IMR-90 (cell line): ENCODE results near the gene PRKCH. TPM values are rescaled to one million over a fixed set of nuclear protein-coding genes. Genes with fewer than 3 reads are reported as not detected.

ENCODE experiments used
- ATAC-seq: fragments of 200-7000 bp; cut with Tn5 transposase; 2 replicates; pipeline ENCODE4 v1.9.1; 2020; ENCODE audit warnings: low read depth, mild to moderate bottlenecking, moderate library complexity
- BruUV-seq: library from RNA; stranded (reverse); fragments of 400-500 nt; replicated peaks from 2 replicates; lab custom pipeline; 2021; lab: Mats Ljungman, UMichigan
- CTCF ChIA-PET: fragments of 300-600 bp; formaldehyde crosslinking; extraction: SDS; loops from one replicate; lab custom pipeline; 2021; ENCODE audit warnings: antibody characterized with exemption; lab: Yijun Ruan, JAX
- POLR2A ChIA-PET: fragments of 300-600 bp; sonication (Branson Sonifier 250); formaldehyde crosslinking; loops from one replicate; lab custom pipeline; 2022; ENCODE audit warnings: antibody characterized with exemption; ENCODE audit not compliant: unreplicated experiment; lab: Charles Lee
- DNase-seq: peaks from one replicate; pipeline ENCODE4 v3.0.0; 2013
- H2AFZ ChIP-seq: replicated peaks from 2 replicates; pipeline ENCODE3; 2013; ENCODE audit warnings: low read length, mild to moderate bottlenecking; ENCODE audit not compliant: poor library complexity
- H2AK5ac ChIP-seq: 2 replicates; pipeline ENCODE4 v1.6.1; 2013; ENCODE audit warnings: low read depth, low read length, inconsistent platforms
- H2AK9ac ChIP-seq: replicated peaks from 2 replicates; pipeline ENCODE3; 2013; ENCODE audit warnings: mild to moderate bottlenecking, low read depth, low read length, moderate library complexity; ENCODE audit not compliant: poor library complexity
- H2BK120ac ChIP-seq: 2 replicates; pipeline ENCODE4 v1.6.1; 2013; ENCODE audit warnings: low read depth, low read length, inconsistent platforms
- H2BK15ac ChIP-seq: 3 replicates; pipeline ENCODE4 v1.6.1; 2013; ENCODE audit warnings: low read depth, low read length, inconsistent platforms
- H2BK20ac ChIP-seq: 2 replicates; pipeline ENCODE4 v1.6.1; 2013; ENCODE audit warnings: low read depth, mild to moderate bottlenecking, inconsistent platforms, low read length, moderate library complexity
- H2BK5ac ChIP-seq: 2 replicates; pipeline ENCODE4 v1.6.1; 2013; ENCODE audit warnings: mild to moderate bottlenecking, low read depth, low read length, inconsistent platforms; ENCODE audit not compliant: poor library complexity, severe bottlenecking
- H3K14ac ChIP-seq: replicated peaks from 2 replicates; pipeline ENCODE4 v1.6.1; 2013; ENCODE audit warnings: low read depth, low read length, inconsistent platforms
- H3K18ac ChIP-seq: 2 replicates; pipeline ENCODE4 v1.6.1; 2013; ENCODE audit warnings: low read depth, low read length, control low read depth
- H3K23ac ChIP-seq: 2 replicates; pipeline ENCODE4 v1.6.1; 2013; ENCODE audit warnings: low read depth, low read length, inconsistent platforms
- H3K27ac ChIP-seq: 2 replicates; pipeline ENCODE4 v1.5.1; 2013; ENCODE audit warnings: mild to moderate bottlenecking, control low read depth, low read length; ENCODE audit not compliant: insufficient read depth
- H3K27me3 ChIP-seq: 2 replicates; pipeline ENCODE4 v1.6.1; 2013; ENCODE audit warnings: low read length; ENCODE audit not compliant: control insufficient read depth, insufficient read depth
- H3K36me3 ChIP-seq: 2 replicates; pipeline ENCODE4 v1.6.1; 2013; ENCODE audit warnings: low read length, mixed read lengths; ENCODE audit not compliant: control insufficient read depth, insufficient read depth
- H3K4ac ChIP-seq: 2 replicates; pipeline ENCODE4 v1.6.1; 2013; ENCODE audit warnings: low read depth, low read length, inconsistent platforms
- H3K4me1 ChIP-seq: 2 replicates; pipeline ENCODE4 v1.6.1; 2013; ENCODE audit warnings: low read length, mixed read lengths; ENCODE audit not compliant: control insufficient read depth, insufficient read depth
- H3K4me2 ChIP-seq: 2 replicates; pipeline ENCODE4 v1.6.1; 2013; ENCODE audit warnings: low read depth, mild to moderate bottlenecking, control low read depth, low read length, moderate library complexity
- H3K4me3 ChIP-seq: 2 replicates; pipeline ENCODE4 v1.5.1; 2013; ENCODE audit warnings: low read depth, mild to moderate bottlenecking, control low read depth, low read length, moderate library complexity; ENCODE audit not compliant: insufficient read depth
- H3K56ac ChIP-seq: 2 replicates; pipeline ENCODE4 v1.6.1; 2013; ENCODE audit warnings: low read length, inconsistent platforms; ENCODE audit not compliant: insufficient read depth; ENCODE audit errors: extremely low read depth
- H3K79me1 ChIP-seq, 2 experiments: 2 replicates each; pipeline ENCODE4 v1.6.1; 2013; ENCODE audit warnings: low read length in 2 of 2, inconsistent platforms in 1 of 2, low read depth in 1 of 2
- H3K9ac ChIP-seq: 2 replicates; pipeline ENCODE4 v1.6.1; 2013; ENCODE audit warnings: low read depth, low read length, control low read depth
- H3K9me1 ChIP-seq: 2 replicates; pipeline ENCODE4 v1.6.1; 2013; ENCODE audit warnings: low read length, inconsistent platforms; ENCODE audit not compliant: insufficient read depth
- H3K9me3 ChIP-seq: 2 replicates; pipeline ENCODE4 v1.6.1; 2013; ENCODE audit warnings: low read length; ENCODE audit not compliant: control insufficient read depth, insufficient read depth
- H4K20me1 ChIP-seq: 2 replicates; pipeline ENCODE4 v1.6.1; 2013; ENCODE audit warnings: low read length, inconsistent platforms; ENCODE audit not compliant: insufficient read depth
- H4K5ac ChIP-seq: 2 replicates; pipeline ENCODE4 v1.6.1; 2013; ENCODE audit warnings: mild to moderate bottlenecking, low read depth, low read length, control low read depth
- H4K8ac ChIP-seq, 2 experiments: 2 replicates each; pipeline ENCODE4 v1.6.1; 2013; ENCODE audit warnings: low read depth in 2 of 2, low read length in 2 of 2, control low read depth in 1 of 2, inconsistent platforms in 1 of 2
- H4K91ac ChIP-seq: 2 replicates; pipeline ENCODE4 v1.6.1; 2013; ENCODE audit warnings: low read depth, low read length, inconsistent platforms; ENCODE audit not compliant: insufficient read depth
- CEBPB ChIP-seq: IDR thresholded peaks from 2 replicates; pipeline ENCODE4 v1.6.1; 2012; ENCODE audit warnings: low read depth, low read length, improper control_type of control experiment
- FOS ChIP-seq: fragments of 150-350 bp; IDR thresholded peaks from 2 replicates; pipeline ENCODE4 v1.6.1; 2016; ENCODE audit warnings: low read depth, low read length
- MAFK ChIP-seq: IDR thresholded peaks from 2 replicates; pipeline ENCODE4 v1.6.1; 2012; ENCODE audit warnings: low read depth, low read length, improper control_type of control experiment
- NFE2L2 ChIP-seq: fragments of 150-350 bp; IDR thresholded peaks from 2 replicates; pipeline ENCODE4 v1.6.1; 2016; ENCODE audit warnings: low read depth, mild to moderate bottlenecking, low read length
- POLR2A ChIP-seq: IDR thresholded peaks from 2 replicates; pipeline ENCODE4 v1.6.1; 2012; ENCODE audit warnings: mild to moderate bottlenecking, low read depth, low read length
- RAD21 ChIP-seq: IDR thresholded peaks from 2 replicates; pipeline ENCODE4 v1.6.1; 2012; ENCODE audit warnings: low read length, improper control_type of control experiment
- RFX5 ChIP-seq: IDR thresholded peaks from 2 replicates; pipeline ENCODE4 v1.8.0; 2012; ENCODE audit warnings: low read depth, mild to moderate bottlenecking, low read length, moderate library complexity
- SMC3 ChIP-seq: fragments of 150-350 bp; IDR thresholded peaks from 2 replicates; pipeline ENCODE4 v1.6.1; 2016; ENCODE audit warnings: low read depth, mild to moderate bottlenecking, antibody characterized with exemption, low read length, moderate library complexity
- USF2 ChIP-seq: fragments of 150-350 bp; IDR thresholded peaks from 2 replicates; pipeline ENCODE4 v1.6.1; 2017; ENCODE audit warnings: mild to moderate bottlenecking, antibody characterized with exemption, low read length, low read depth
- WGBS, 2 experiments: methylation state at CpG; one replicate each; pipeline versions ENCODE4 v1.1.5 to v1.1.7; 2013; ENCODE audit warnings: missing lambda C conversion rate in 2 of 2; ENCODE audit not compliant: insufficient read length in 1 of 2; ENCODE audit errors: extremely low coverage in 2 of 2; 5-methylcytosine and 5-hydroxymethylcytosine counted together
- dilution Hi-C: fragments of 300-500 bp; cut with HindIII; formaldehyde crosslinking; loops from one replicate; pipeline ENCODE4 v1.14.3; 2018; ENCODE audit warnings: low sequenced_read_pairs; ENCODE audit not compliant: unreplicated experiment
- in situ Hi-C: fragments of 300-500 bp; cut with MboI; formaldehyde crosslinking; loops from 3 replicates; pipeline ENCODE4 v1.14.3; 2019; ENCODE audit warnings: low sequenced_read_pairs, inconsistent platforms, mixed read lengths
- intact Hi-C: fragments of 100-400 bp; cut with micrococcal nuclease; formaldehyde crosslinking; loops from 2 replicates; pipeline ENCODE4 v1.10.0; 2022
- polyA plus RNA-seq, 3 experiments: library from polyadenylated mRNA; depleted of rRNA; stranded (reverse); fragments of >200 nt; gene quantifications; 2 replicates each; pipeline ENCODE4 v1.2.3, GENCODE V29; 2012; ENCODE audit warnings: low replicate concordance in 1 of 3
- total RNA-seq: library from RNA; depleted of rRNA; stranded (reverse); fragments of >200 nt; gene quantifications from 2 replicates; pipeline ENCODE4 v1.2.3, GENCODE V29; 2012

The PRKCH gene
- total and polyA plus RNA-seq, 2 of the 4 experiments (the other 2 are of a cell fraction), result 1.6 to 2.3 TPM

DNA sequence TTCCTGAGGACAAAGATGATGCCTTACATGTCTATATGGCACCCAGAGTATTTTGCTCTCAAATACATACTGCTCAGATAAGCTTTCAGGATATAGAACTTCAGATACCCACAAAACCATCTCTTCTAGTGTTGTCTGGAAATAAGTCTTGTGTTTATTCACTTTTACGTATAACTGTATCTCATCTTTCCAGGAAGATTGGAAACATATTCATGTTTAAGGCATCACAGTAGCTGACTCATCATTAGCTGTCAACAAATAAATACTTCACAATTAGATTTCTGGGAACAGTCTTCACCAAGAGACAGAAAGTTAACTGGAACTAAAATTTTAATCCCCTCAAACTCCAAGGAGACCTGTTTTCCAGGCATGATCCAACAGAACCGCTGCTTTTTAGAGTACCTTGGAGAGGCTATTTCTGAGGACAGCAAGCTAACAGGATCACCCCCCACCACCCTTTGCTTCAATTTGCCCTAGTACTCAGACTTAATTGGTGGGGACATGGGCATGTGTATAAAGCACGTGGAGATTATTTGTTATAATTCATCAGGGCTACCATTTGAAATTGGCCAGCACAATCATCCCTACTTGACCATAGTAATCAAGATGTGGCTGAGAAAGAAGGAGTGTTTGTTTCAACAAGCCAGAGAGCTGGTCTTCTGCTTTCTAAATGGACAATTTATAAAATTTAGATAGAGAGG lies 244.6 kb downstream of the PRKCH start:
- intact Hi-C loops, result no loop called here

More for the DNA sequence above, 244.6 kb downstream of the PRKCH start:
- peak overlapping the region; percentile 100 for H2BK120ac ChIP-seq
- peaks cover 16 to 50% of the 10 kb centered on the region in 2 experiments; a peak in 3 of 4 replicates for H3K79me1 ChIP-seq
- H3K56ac ChIP-seq, result peak overlapping the region; percentile 81
- no CpG with 5 or more reads among the region's 3 CpGs for WGBS, 2 experiments
- H4K5ac ChIP-seq, result peak overlapping the region; percentile 96
- peak overlapping the region; percentile 88 for H3K14ac ChIP-seq
- H3K9me1 ChIP-seq, result peaks cover 48% of the 10 kb centered on the region
- DNase-seq, result peak; percentile 97
- H3K4me3 ChIP-seq, result no peak overlapping the region
- no peaks in the 10 kb centered on the region for H3K9me3 ChIP-seq
- peak overlapping the region; percentile 57; the same call in 1 of the 2 replicates for H3K9ac ChIP-seq
- peak overlapping the region; percentile 71 for H3K18ac ChIP-seq
- peak overlapping the region; percentile 94 for H2AK5ac ChIP-seq
- peak overlapping the region; percentile 61; the same call in 1 of the 2 replicates for H3K4me2 ChIP-seq
- ChIA-PET CTCF (interaction anchor here (0.7 to 0.8 kb wide), 2 partner anchors 12 to 67 kb away, joined by 3 read pairs; no protein-coding TSS in a partner anchor), POLR2A (interaction anchor here (1.0 kb wide), 1 partner anchor 42 kb away, joined by 3 read pairs; no protein-coding TSS in a partner anchor)
- no TSS peak for BruUV-seq
- H4K20me1 ChIP-seq, result no peaks in the 10 kb centered on the region
- no peaks in the 10 kb centered on the region for H3K27me3 ChIP-seq
- H4K91ac ChIP-seq, result peak overlapping the region; percentile 98
- H3K4me1 ChIP-seq, result peaks cover 70% of the 10 kb centered on the region
- H3K23ac ChIP-seq, result peak overlapping the region; percentile 85
- H2AK9ac ChIP-seq, result peak overlapping the region; percentile 68
- H2BK20ac ChIP-seq, result peak overlapping the region; percentile 96
- no peaks in the 10 kb centered on the region for H3K36me3 ChIP-seq
- peak overlapping the region; percentile 68 to 91 for H4K8ac ChIP-seq
- dilution Hi-C loops (no loop called here), in situ Hi-C loops (loop anchor here (25.0 kb wide), 1 partner anchor 929 kb away; the partner anchor contains the start of gene SIX1)
- peak overlapping the region; percentile 96 for H3K27ac ChIP-seq
- peak overlapping the region; percentile 77 for H2BK5ac ChIP-seq
- peak overlapping the region; percentile 96 for H3K4ac ChIP-seq
- no peak overlapping the region for H2AFZ ChIP-seq
- no peak; the same call in 1 of the 2 replicates for ATAC-seq
- H2BK15ac ChIP-seq, result peak overlapping the region; percentile 93
- TF ChIP-seq FOS (peak; percentile 89), RAD21 (0 out of 2 replicates have a peak, but pooled peaks have one; percentile 1), SMC3 (peak; percentile 22; the same call in 1 of the 2 replicates), RFX5 (no peak), MAFK (peak; percentile 92), USF2 (no peak), POLR2A (0 out of 2 replicates have a peak, but pooled peaks have one; percentile 17), NFE2L2 (peak; percentile 74; the same call in 1 of the 2 replicates), CEBPB (no peak)
